H1 (cell line): ENCODE data around the gene CTAGE6.
"Not testable (repeated sequence)": the region's sequence is repeated elsewhere in the genome, so short reads cannot be mapped to it uniquely, and the experiment has no call there.

Experiments
- ASH2L ChIP-seq: fragments of 200-600, 300-600 bp; sonication (generic); IDR thresholded peaks from one replicate; pipeline ENCODE4 v1.7.1; 2017; ENCODE audit warnings: low read length
- BCL11A ChIP-seq, 2 experiments: IDR thresholded peaks; one replicate each; pipeline ENCODE4 v1.6.1; 2011; ENCODE audit warnings: low read depth in 2 of 2, low read length in 2 of 2, mild to moderate bottlenecking in 2 of 2
- CREB1 ChIP-seq: IDR thresholded peaks from 2 replicates; pipeline ENCODE4 v1.6.1; 2012; ENCODE audit warnings: inconsistent platforms
- CTCF ChIP-seq, 3 experiments: IDR thresholded peaks; 1 replicate in 2 of 3; 2 replicates in 1 of 3; pipeline versions ENCODE4 v1.5.1 to v1.6.1; 2011; ENCODE audit warnings: low read length in 3 of 3, mild to moderate bottlenecking in 3 of 3, inconsistent platforms in 2 of 3, low read depth in 1 of 3, moderate library complexity in 1 of 3; ENCODE audit not compliant: insufficient read depth in 1 of 3; ENCODE audit errors: control extremely low read depth in 1 of 3
- E2F6 ChIP-seq: IDR thresholded peaks from 2 replicates; pipeline ENCODE4 v1.6.1; 2012; ENCODE audit warnings: inconsistent platforms
- EZH2 ChIP-seq: fragments of 200-600 bp; sonication (generic); IDR thresholded peaks from 2 replicates; pipeline ENCODE4 v1.7.1; 2012; ENCODE audit warnings: low read depth, mild to moderate bottlenecking, moderate library complexity, low read length, inconsistent platforms; ENCODE audit not compliant: severe bottlenecking
- JUN ChIP-seq: IDR thresholded peaks from 2 replicates; pipeline ENCODE4 v1.6.1; 2011; ENCODE audit warnings: low read depth, mild to moderate bottlenecking, improper control_type of control experiment, low read length
- POLR2A ChIP-seq, 2 experiments: IDR thresholded peaks; 1 replicate in 1 of 2; 2 replicates in 1 of 2; pipeline ENCODE4 v1.6.1; 2011; ENCODE audit warnings: low read depth in 2 of 2, low read length in 2 of 2, mild to moderate bottlenecking in 2 of 2; ENCODE audit errors: control extremely low read depth in 1 of 2
- POLR2AphosphoS5 ChIP-seq: IDR thresholded peaks from 2 replicates; pipeline ENCODE4 v1.6.1; 2011; ENCODE audit warnings: low read depth, low read length
- SIN3A ChIP-seq, 2 experiments: IDR thresholded peaks in 1 of 2; conservative IDR thresholded peaks in 1 of 2; 2 replicates each; pipeline ENCODE4 v1.6.1; 2011 to 2012; ENCODE audit warnings: low read length in 2 of 2, improper control_type of control experiment in 1 of 2, low read depth in 1 of 2, mild to moderate bottlenecking in 1 of 2
- SP1 ChIP-seq: IDR thresholded peaks from 2 replicates; pipeline ENCODE4 v1.6.1; 2011; ENCODE audit warnings: low read depth, low read length
- SRF ChIP-seq: IDR thresholded peaks from 2 replicates; pipeline ENCODE4 v1.6.1; 2011; ENCODE audit warnings: mild to moderate bottlenecking, low read depth, low read length, moderate library complexity
- TF ChIP-seq, protein P1 (sequence below): IDR thresholded peaks from 2 replicates; pipeline ENCODE4 v1.6.1; 2012; ENCODE audit warnings: inconsistent platforms

- TF ChIP-seq CREB1; EZH2; POLR2AphosphoS5; POLR2A (IDR thresholded peaks at IDR 0.05; ENCODE audit: control extremely low read depth in 1 of 2, low read depth in 2 of 2, low read length in 2 of 2); CTCF (IDR thresholded peaks at IDR 0.05; ENCODE audit: control extremely low read depth in 1 of 3, insufficient read depth in 1 of 3, low read depth in 1 of 3, low read length in 3 of 3); JUN; BCL11A (IDR thresholded peaks at IDR 0.05; ENCODE audit: low read depth in 2 of 2, low read length in 2 of 2); E2F6; SP1; ASH2L; SIN3A (conservative IDR thresholded peaks at IDR 0.05 in 1 of 2, IDR thresholded peaks at IDR 0.05 in 1 of 2; ENCODE audit: low read depth in 1 of 2, low read length in 2 of 2); SRF: not testable (repeated sequence)
- TF ChIP-seq, protein P1, sequence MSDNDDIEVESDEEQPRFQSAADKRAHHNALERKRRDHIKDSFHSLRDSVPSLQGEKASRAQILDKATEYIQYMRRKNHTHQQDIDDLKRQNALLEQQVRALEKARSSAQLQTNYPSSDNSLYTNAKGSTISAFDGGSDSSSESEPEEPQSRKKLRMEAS = not testable (repeated sequence)
Observed at GRCh38 chr7:143712381-143712780, 45.1 kb downstream of the CTAGE6 start.
